GM18507 (cell line): Measurements from ENCODE around the gene CSF1R.
"Not testable (repeated sequence)": the region's sequence is repeated elsewhere in the genome, so short reads cannot be mapped to it uniquely, and the experiment has no call there.

Experiments
- DNase-seq: peaks from one replicate; pipeline ENCODE4 v3.0.0; 2011; ENCODE audit warnings: low read depth; ENCODE audit not compliant: insufficient read length; ENCODE audit errors: extremely low spot score
- FAIRE-seq: peaks from 2 replicates; lab custom pipeline; 2011; peaks lifted over from hg19 to GRCh38; lab: Jason Lieb, UNC

The CSF1R gene

GRCh38 chr5:150106674-150107426 is 20.5 kb upstream of the CSF1R start:
- FAIRE-seq (no peak), DNase-seq (no peak)

DNA sequence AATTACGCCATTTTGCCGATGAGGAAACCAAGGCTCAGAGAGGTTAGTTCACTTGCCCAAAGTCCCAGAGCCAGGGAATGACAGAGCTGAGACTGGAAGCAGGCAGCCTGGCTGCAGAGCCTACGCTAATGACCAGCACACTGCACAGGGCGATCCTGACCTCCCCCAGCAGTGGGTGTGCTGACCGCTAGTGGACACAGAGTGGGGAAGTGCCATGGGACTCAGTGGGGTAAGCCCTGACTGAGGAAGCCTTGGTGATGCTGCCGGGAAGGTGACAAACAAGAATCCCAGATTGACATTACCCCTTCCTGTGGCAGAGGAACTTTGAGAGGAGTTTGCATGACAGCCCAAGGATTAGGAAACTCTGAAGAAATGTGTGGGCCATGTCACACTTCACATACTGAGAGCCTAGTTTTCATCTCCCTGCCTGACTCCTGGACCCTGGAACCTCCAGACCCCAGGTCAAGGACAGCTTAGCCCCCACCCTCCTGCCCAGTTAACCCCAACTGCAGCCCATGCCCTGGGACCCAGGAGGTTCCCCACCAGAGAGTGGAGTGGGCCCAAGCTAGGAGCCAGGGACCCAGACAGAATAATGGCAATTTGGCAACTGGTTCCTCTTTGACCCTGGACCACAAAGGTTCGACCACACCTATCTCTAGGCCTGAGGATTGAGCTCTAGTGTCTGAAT is 19.7 kb upstream of the CSF1R start:
- FAIRE-seq, result no peak
- DNase-seq, result no peak

DNA sequence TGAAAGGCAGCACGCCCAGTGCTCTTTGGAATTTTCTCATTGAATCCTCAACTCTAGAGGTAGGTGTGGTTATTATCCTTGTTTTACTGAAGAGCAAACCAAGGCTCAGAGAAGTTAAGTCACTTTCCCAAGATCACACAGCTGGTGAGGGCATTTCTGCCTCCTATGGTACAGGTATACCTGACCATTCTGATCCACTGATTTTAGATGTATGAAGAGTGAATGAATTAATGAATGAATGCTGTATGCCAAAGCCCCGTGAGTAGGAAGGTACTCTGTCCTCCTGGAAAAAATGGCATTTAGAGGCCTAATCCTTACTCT is 18.2 kb upstream of the CSF1R start:
- FAIRE-seq, result no peak
- no peak for DNase-seq

- DNase-seq, result no peak
- FAIRE-seq, result no peak
These were observed 17.6 kb upstream of the CSF1R start for GRCh38 chr5:150103678-150104549.

- FAIRE-seq, result no peak
- no peak for DNase-seq
These were observed 14.7 kb upstream of the CSF1R start for GRCh38 chr5:150101023-150101422.

DNA sequence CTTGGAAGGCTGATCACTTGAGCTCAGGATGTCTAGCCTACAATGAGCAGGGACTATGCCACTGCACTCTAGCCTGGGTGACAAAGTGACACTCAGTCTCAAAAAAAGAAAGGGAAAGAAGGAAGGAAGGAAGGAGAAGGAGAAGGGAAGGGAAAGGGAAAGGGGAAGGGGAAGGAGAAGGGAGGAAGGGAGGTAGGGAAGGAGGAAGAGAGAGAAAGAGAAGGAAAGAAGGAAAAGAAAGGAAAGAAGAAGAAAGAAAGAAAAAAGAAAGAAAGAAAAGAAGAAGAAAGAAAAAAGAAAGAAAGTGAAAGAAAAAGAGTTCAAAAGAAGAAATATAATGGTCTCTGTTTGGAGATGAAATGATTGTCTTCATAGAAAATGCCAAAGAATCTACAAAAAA is 10.8 kb upstream of the CSF1R start:
- FAIRE-seq (no peak), DNase-seq (no peak)

DNA sequence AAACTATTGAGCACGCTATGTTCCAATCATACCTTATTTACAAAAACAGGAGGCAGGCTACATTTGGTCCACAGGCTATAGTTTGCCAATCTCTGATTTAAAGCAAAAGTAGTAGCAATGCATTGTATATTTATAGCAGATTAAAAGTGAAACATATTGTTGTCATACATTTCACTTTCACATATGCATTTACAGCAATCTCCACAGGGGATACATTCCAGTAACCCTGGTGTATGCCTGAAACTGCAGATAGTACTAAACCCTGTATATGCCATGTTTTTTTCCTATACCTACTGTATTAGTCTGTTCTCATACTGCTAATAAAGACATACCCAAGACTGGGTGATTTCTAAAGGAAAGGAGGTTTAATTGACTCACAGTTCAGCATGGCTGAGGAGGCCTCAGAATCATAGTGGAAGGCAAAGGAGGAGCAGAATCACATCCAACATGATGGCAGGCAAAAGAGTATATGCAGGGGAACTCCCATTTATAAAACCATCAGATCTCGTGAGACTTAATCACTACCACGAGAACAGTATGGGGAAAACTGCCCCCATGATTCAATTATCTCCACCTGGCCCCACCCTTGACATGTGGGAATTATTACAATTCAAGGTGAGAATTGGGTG is 5.9 kb upstream of the CSF1R start:
- FAIRE-seq, result peak; percentile 68
- DNase-seq, result no peak

DNA sequence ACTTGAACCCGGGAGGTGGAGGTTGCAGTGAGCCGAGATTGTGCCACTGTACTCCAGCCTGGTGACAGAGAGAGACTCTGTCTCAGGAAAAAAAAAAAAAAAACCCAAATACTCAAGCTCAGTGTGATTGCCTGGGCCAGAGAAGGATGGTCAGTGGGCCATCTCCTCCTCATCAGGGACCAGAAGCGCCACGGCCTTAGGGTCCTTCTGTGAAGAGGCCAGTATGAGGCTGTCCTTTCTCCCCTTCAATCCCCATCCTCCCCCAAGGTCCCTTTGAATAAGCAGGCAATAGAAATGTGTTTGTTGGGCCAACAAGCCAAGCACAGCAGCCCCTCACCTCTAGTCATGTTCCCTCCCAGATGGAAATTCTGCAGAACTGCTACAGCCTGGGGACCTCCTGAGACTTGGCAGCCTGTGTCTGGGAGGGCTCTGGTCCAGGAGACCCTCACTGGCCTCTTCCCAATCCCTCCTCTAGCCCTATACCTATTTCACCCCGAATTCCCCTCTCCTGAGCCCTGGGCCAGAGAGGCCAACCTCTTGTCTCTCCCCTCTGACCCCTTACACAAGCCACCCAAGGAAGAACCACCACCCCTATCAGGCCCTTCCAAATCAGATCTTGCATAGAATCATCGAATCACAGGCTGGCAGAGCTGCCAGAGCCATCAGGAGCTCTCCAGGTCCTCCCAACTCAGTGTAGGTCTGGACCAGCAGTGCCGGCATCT is 1.0 kb downstream of the CSF1R start:
- FAIRE-seq (no peak), DNase-seq (no peak)

DNA sequence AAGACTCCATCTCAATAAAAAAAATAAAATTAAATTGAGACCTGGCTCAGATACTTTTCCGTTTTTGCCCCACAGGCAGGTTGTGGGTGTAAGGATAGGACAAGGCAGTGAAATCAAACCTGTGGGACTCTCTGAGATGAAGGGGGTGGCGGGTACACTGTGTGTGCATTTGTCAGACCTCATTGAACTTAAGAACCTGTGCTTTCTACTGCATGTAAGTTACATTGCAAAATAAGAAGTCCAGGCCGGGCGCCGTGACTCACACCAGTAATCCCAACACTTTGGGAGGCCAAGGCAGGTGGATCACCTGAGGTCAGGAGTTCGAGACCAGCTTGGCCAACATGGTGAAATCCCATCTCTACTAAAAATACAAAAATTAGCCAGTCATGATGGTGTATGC is 1.6 kb downstream of the CSF1R start:
- DNase-seq, FAIRE-seq: not testable (repeated sequence)

GRCh38 chr5:150082889-150083288 is 3.5 kb downstream of the CSF1R start:
- no peak for FAIRE-seq
- DNase-seq, result no peak

- DNase-seq (no peak), FAIRE-seq (no peak)
These were observed 4.0 kb downstream of the CSF1R start for GRCh38 chr5:150082374-150082773.

GRCh38 chr5:150081541-150082283 is 4.6 kb downstream of the CSF1R start:
- DNase-seq (peak; percentile 32), FAIRE-seq (peak; percentile 72)

DNA sequence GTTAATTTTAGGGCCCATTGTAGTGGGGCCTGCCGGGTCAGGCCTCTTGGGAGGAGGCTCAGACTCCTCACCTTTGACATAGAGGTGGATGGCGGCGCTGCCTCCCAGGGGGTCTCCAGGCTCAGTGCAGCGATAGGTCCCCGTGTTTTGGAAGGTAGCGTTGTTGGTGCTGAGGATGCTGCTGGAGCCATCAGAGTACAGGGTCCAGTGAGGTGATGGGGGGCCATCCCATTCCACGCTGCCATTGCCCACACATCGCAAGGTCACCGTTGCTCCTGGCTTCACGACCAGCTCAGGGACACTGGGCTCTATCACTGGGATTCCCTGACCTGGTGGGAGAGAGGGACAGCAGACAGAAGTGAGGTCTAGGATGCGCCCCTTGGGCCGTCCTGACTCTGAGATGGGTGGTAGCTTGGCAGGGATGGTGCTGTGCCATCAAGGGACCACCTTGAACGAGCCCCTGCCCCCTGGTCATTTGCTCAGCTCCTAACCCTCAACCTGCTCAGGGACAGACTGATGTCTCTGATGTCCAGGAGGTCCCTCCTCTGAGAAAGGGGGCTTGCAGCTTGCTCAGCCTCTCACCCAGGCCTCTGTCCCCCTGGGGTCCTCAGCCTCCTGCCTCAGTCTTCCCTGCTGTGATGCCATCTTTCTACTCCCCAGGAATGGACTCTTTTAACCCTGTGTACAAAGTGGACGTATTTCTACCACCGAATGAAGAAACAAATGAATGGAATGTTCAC is 5.5 kb downstream of the CSF1R start:
- DNase-seq (no peak), FAIRE-seq (no peak)

GRCh38 chr5:150079909-150080461 is 6.4 kb downstream of the CSF1R start:
- DNase-seq, result no peak
- no peak for FAIRE-seq

DNA sequence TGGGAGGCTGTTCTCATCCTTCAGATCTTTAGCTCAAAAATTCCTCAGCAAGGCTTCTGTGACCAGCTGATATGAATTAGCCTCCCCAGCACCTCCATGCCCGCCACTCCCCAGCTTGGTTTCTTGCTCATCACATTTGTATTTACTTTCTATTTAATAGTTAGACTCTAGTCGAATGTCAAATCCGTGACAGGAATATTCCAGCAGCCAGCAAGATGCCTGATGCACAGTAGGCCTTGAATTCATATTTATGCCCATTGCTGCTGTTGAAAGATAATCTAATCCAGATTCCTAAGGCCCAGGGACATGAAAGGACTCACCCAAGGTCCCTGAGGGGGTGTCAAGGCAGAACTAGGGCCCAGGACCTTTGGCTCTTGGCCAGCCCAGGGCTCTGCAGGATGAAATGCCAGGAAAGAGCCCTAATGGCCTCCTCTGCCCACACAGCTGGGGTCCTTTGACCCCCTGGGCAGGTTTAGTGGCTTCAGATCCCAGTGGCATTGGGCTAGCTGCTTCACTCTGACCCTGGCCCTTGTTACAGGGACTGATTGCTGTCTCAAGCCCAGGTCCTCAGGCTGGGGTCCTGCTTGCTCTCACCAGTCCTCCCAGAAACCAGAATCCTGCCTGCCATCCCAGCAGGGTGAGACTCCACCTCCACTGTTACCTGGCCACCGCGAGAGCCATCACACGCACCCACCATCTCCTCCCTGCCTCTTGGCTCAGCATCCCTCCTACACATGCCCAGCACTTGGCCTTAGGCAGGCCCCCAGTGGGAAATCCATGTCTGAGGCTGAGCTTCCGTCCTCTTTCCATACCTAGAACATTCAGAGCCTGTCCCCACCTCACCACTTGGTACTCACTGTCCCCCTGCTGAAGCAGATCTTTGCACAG is 7.3 kb downstream of the CSF1R start:
- FAIRE-seq, result no peak

GRCh38 chr5:150077996-150078801 is 8.2 kb downstream of the CSF1R start:
- FAIRE-seq (no peak), DNase-seq (no peak)

More for the DNA sequence above, 7.3 kb downstream of the CSF1R start:
- DNase-seq, result no peak
